Measurements from ENCODE around the gene METTL24.
"Not testable (repeated sequence)": the region's sequence is repeated elsewhere in the genome, so short reads cannot be mapped to it uniquely, and the experiment has no call there.

METTL24 gene

GRCh38 chr6:110309432-110309831, 48.7 kb downstream of the METTL24 start:
- not testable (repeated sequence) for DNase-seq

- DNase-seq = no peak
These were observed 50.8 kb downstream of the METTL24 start for GRCh38 chr6:110307368-110307767.

- DNase-seq = not testable (repeated sequence)
These were observed 52.3 kb downstream of the METTL24 start for GRCh38 chr6:110305832-110306231.

- not testable (repeated sequence) for DNase-seq
These were observed 54.5 kb downstream of the METTL24 start for GRCh38 chr6:110303692-110304091.

- DNase-seq = no peak
These were observed 59.2 kb downstream of the METTL24 start for GRCh38 chr6:110298916-110299315.

- no peak for DNase-seq
These were observed 59.7 kb downstream of the METTL24 start for GRCh38 chr6:110298411-110298810.

GRCh38 chr6:110296241-110297025, 61.7 kb downstream of the METTL24 start:
- DNase-seq = no peak

- DNase-seq = no peak
These were observed 62.5 kb downstream of the METTL24 start for GRCh38 chr6:110295451-110296165.

GRCh38 chr6:110287462-110288341, 70.4 kb downstream of the METTL24 start:
- no peak for DNase-seq

- no peak for DNase-seq
These were observed 72.7 kb downstream of the METTL24 start for GRCh38 chr6:110285306-110286060.

- DNase-seq = no peak
These were observed 73.3 kb downstream of the METTL24 start for GRCh38 chr6:110284855-110285254.

- no peak for DNase-seq
These were observed 74.5 kb downstream of the METTL24 start for GRCh38 chr6:110283657-110284056.

GRCh38 chr6:110282412-110282811, 75.7 kb downstream of the METTL24 start:
- DNase-seq = no peak

GRCh38 chr6:110277100-110277665, 81.0 kb downstream of the METTL24 start:
- no peak for DNase-seq

- DNase-seq = not testable (repeated sequence)
These were observed 85.4 kb downstream of the METTL24 start for GRCh38 chr6:110272781-110273180.

GRCh38 chr6:110271732-110272022, 86.5 kb downstream of the METTL24 start:
- no peak for DNase-seq

- no peak for DNase-seq
These were observed 88.0 kb downstream of the METTL24 start for GRCh38 chr6:110270165-110270564.

GRCh38 chr6:110269623-110270022, 88.5 kb downstream of the METTL24 start:
- DNase-seq = no peak

- DNase-seq = no peak
These were observed 91.2 kb downstream of the METTL24 start for GRCh38 chr6:110266996-110267395.

- DNase-seq = no peak
These were observed 92.9 kb downstream of the METTL24 start for GRCh38 chr6:110265273-110265672.

GRCh38 chr6:110256366-110256765, 101.8 kb downstream of the METTL24 start:
- no peak for DNase-seq

- DNase-seq = no peak
These were observed 102.9 kb downstream of the METTL24 start for GRCh38 chr6:110255211-110255750.

Data from effector CD4-positive, alpha-beta T cell (primary cell).